ENCODE measurements around the gene PORCN. TPM values are rescaled to one million over a fixed set of nuclear protein-coding genes. Genes with fewer than 3 reads are reported as not detected.

PORCN gene
- total RNA-seq, 1 experiment from 2014 or later: 16.4 TPM

GRCh38 chrX:48558271-48558670 is 49.5 kb downstream of the PORCN start:
- H3K36me3 Mint-ChIP-seq: peaks cover 6% of the 10 kb centered on the region
- H3K4me3 Mint-ChIP-seq: no peak overlapping the region
- ChIA-PET CTCF (no interaction called here), POLR2A (no interaction called here)
- ATAC-seq: no peak
- H3K4me1 Mint-ChIP-seq: peaks cover 8% of the 10 kb centered on the region
- no peaks in the 10 kb centered on the region for H3K9me3 Mint-ChIP-seq
- TF ChIP-seq NR3C1 (CRISPR knock-in tag; conservative IDR thresholded peaks at IDR 0.05; ENCODE audit: low read depth) (no peak), ZNF317 (CRISPR knock-in tag; IDR thresholded peaks at IDR 0.05; ENCODE audit: borderline replicate concordance, low read depth) (no peak), ZNF396 (CRISPR knock-in tag; IDR thresholded peaks at IDR 0.05; ENCODE audit: borderline replicate concordance) (no peak), ZBTB21 (CRISPR knock-in tag; IDR thresholded peaks at IDR 0.05; ENCODE audit: borderline replicate concordance) (no peak), FOXP1 (CRISPR knock-in tag; IDR thresholded peaks at IDR 0.05; ENCODE audit: borderline replicate concordance) (no peak), JAZF1 (CRISPR knock-in tag; IDR thresholded peaks at IDR 0.05) (no peak), E2F1 (CRISPR knock-in tag; IDR thresholded peaks at IDR 0.05) (no peak), MAX (CRISPR knock-in tag; IDR thresholded peaks at IDR 0.05) (no peak), RORB (CRISPR knock-in tag; IDR thresholded peaks at IDR 0.05) (no peak), AR (CRISPR knock-in tag; IDR thresholded peaks at IDR 0.05) (no peak)
- H3K27me3 Mint-ChIP-seq (ENCODE audit: low read depth): no peaks in the 10 kb centered on the region
- DNase-seq (ENCODE audit: low spot score): no peak
- no peak overlapping the region for H3K27ac Mint-ChIP-seq

- Mint-ChIP-seq H3K9me3 (no peaks in the 10 kb centered on the region), H3K4me1 (peaks cover 7% of the 10 kb centered on the region), H3K27ac (no peak overlapping the region), H3K4me3 (no peak overlapping the region), H3K27me3 (ENCODE audit: low read depth) (no peaks in the 10 kb centered on the region), H3K36me3 (peaks cover 8% of the 10 kb centered on the region)
- no peak for TF ChIP-seq ZBTB43 (CRISPR knock-in tag; IDR thresholded peaks at IDR 0.05)
- TF ChIP-seq EMX1 (CRISPR knock-in tag; IDR thresholded peaks at IDR 0.05): no peak
- TF ChIP-seq PRDM15 (CRISPR knock-in tag; IDR thresholded peaks at IDR 0.05): no peak
- no peak for TF ChIP-seq ZNF512 (CRISPR knock-in tag; IDR thresholded peaks at IDR 0.05; ENCODE audit: borderline replicate concordance)
- TF ChIP-seq SMAD4 (CRISPR knock-in tag; IDR thresholded peaks at IDR 0.05): no peak
- TF ChIP-seq ZNF317 (CRISPR knock-in tag; IDR thresholded peaks at IDR 0.05; ENCODE audit: borderline replicate concordance, low read depth): no peak
- TF ChIP-seq AFF4 (CRISPR knock-in tag; IDR thresholded peaks at IDR 0.05; ENCODE audit: borderline replicate concordance): no peak
- ChIA-PET POLR2A (no interaction called here), CTCF (no interaction called here)
- ATAC-seq (no peak), DNase-seq (ENCODE audit: low spot score) (no peak)
These were observed 50.8 kb downstream of the PORCN start for GRCh38 chrX:48559636-48560035.

Data from WTC11 (cell line).